C4-2B (cell line): Measurements from ENCODE around the gene TFDP1.

Experiments
- ZFX ChIP-seq: fragments of 450-650 bp; IDR thresholded peaks from 2 replicates; pipeline ENCODE4 v1.6.1; 2017
- TF ChIP-seq, protein P1 (sequence below): fragments of 450-650 bp; conservative IDR thresholded peaks from 2 replicates; pipeline ENCODE4 v1.5.1; 2017; ENCODE audit warnings: mild to moderate bottlenecking

GRCh38 chr13:113562085-113562749 lies 22.3 kb upstream of the TFDP1 start:
- TF ChIP-seq, protein P1, sequence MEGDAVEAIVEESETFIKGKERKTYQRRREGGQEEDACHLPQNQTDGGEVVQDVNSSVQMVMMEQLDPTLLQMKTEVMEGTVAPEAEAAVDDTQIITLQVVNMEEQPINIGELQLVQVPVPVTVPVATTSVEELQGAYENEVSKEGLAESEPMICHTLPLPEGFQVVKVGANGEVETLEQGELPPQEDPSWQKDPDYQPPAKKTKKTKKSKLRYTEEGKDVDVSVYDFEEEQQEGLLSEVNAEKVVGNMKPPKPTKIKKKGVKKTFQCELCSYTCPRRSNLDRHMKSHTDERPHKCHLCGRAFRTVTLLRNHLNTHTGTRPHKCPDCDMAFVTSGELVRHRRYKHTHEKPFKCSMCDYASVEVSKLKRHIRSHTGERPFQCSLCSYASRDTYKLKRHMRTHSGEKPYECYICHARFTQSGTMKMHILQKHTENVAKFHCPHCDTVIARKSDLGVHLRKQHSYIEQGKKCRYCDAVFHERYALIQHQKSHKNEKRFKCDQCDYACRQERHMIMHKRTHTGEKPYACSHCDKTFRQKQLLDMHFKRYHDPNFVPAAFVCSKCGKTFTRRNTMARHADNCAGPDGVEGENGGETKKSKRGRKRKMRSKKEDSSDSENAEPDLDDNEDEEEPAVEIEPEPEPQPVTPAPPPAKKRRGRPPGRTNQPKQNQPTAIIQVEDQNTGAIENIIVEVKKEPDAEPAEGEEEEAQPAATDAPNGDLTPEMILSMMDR = peak; percentile 79
- no peak for TF ChIP-seq ZFX
